NCI-H1092 treated with DMSO at 0.1 percent for 48 hours (cell line): Measurements from ENCODE around the gene ARL15.
A peak's percentile ranks its signal among the peaks of the same experiment; 100 is the strongest.

Experiments
- DNase-seq: peaks from one replicate; lab custom pipeline; 2025; lab: John Stamatoyannopoulos, UW

ARL15 gene

DNA sequence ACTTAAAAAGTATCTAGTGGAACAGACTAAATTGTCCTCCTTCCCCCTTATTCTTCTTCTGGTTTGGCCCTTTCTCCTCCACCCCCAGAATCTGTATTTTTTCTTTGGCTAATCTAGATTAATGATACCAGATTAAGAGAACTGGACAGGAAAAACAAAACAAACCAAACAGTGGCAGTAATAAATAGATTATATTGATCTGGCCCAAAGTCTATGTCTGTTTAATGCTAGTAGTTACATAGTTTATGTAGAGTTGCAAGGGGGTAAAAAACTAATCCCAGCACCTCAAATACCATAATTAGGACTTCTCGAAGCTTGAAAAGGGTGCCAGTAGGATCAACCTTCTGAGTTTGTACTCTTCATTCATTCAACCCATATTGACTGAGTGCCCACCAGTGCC, 104.5 kb downstream of the ARL15 start:
- no peak for DNase-seq

DNA sequence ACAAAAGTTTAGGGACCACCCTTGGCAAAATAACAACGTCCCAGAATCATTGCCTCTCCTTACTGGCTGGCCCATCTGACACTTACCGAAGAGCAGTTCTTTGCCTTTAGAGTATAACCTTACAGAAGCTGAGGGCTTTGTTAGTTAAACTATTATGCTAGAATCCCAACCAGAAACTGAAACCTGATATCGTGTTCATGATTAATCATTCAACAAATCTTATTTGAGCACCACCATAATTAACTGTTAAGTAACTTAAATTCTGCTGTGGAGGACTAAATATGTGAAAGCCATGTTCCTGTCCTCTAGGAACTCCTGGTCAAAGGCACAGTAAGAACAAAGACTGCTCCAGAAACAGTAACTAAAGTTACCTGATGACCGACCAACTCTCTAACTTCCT, 104.9 kb downstream of the ARL15 start:
- DNase-seq: no peak

DNA sequence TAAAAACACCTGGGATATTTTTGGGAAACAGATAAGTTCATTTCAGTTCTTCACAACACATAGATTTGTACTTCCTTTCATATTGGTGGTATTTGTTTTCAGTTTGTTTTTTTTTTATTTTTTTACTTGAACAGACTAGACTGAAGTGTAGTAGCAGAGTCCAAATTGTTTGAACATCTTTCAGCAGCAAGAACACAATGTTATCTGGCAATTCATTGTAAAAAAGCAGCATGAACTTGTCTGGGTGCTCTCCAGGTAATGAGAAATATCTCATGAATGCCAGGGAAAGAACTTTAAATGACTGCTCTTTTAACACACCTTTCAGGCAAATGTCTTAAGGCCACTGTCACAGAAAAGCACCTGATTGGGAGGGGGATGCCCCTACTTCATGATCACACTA, 113.4 kb downstream of the ARL15 start:
- no peak for DNase-seq

DNA sequence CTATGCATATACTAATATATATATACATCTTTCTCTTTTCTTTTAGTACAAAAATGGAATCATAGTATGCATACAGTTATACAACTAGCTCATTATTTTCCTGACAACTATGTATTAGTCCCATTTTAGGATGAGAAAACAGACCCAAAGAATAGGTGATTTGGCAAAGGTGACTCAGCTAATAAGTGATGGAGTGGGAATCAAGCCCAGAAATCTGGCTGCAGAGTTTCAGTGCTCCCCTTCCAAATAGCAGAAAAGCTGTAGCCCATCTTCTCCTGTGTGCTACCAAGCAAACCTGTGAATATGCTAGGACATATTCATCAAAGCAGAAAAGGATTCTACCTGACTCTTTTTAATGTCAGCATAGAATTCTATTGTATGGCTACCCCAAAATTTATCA, 114.7 kb downstream of the ARL15 start:
- DNase-seq: no peak

DNA sequence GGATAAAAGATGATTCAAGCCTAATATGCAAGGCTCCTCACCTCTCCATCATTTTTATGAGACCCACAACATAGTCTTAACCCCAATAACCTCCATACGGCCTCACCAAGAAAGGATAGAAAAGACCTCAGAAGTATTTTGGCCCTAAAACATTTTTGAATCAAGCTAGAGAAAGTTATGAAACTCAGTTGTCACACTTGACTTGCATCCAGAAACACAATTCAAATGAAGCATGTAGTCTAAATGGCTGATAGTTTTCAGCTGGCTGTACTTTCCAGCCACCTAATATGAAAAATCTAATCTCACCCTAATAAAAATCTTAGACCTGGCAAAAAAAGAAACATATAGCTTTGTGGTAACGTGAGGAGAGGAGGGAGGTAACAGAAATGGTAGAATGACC, 116.1 kb downstream of the ARL15 start:
- no peak for DNase-seq

DNA sequence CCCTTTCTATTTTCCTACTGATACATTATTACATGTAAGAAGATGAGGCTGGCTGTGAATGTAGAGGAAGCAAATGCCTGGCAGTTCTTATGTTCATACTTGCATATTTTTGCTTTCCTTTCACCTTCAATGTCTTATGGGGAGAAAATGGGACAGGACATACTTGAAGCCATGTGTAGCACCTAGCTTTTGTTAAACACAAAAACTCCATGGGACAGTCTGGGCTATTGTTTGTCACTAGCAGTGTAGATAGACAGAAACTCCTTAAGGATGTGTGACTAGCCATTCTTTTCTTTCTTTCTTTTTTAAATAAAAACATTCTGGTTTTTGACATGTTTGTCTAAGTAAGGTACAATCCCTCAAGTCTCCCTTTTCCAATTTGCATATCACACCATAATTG, 122.7 kb downstream of the ARL15 start:
- DNase-seq: no peak

DNA sequence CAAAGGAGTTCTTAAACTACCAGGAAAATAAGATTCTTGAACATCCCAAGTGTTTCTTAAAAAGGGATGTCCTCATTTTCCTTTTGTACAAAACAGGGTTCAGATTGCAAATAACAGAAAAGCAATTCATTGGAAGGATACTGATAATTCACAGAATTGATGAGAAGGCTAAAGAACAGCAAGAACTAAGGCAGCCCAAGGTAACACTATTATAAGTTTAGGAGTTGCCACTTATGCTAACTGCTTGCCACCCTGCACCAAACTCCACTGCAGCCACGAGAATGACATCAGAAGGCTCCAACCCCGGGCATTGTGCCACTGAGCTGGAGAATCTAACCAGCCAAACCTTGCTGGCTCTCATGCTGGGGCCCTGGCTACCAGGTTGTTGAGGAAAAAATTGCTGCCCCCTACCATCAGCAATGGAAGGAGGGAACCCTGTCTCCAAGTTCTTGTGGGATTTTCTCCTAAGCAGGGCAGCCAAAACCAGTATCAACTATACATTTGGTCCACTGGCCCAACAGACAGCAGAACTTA, 123.4 kb downstream of the ARL15 start:
- no peak for DNase-seq

DNA sequence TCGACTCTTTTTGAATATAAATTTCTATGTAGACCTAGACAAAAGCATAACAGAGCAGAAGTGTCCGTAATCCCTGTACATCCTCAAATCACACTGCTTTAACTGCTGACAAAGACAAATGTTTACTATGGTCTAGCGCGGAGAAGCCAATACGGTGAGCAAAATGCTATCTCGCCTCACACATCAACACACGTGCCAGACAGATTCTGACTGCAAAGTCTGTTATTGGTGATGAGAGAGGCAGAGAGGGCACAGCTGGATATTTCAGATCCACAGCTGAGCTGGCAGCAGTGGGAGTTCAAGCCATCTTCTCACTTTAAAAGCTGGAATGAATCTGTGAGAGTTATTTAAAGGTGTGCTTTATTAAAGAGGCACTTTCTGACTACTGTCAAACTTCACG, 124.3 kb downstream of the ARL15 start:
- no peak for DNase-seq

DNA sequence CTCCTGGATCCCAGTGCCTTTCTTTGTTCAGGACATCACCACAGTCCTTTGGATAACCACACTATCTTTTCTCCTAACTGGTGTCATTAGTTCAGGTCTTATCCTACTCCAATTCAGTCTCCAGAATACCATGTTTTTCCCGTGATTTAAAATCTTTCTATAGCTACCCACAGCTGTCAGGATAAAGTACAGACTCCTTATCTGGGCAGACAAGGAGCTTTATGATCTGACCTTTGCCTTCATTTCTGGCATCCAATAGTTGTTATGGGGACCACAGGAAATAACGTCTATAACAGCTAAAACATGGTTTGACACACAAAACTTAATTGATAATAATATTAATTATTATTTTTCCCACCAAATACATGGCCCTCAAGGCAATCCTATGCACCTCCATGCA, 125.6 kb downstream of the ARL15 start:
- DNase-seq: no peak

DNA sequence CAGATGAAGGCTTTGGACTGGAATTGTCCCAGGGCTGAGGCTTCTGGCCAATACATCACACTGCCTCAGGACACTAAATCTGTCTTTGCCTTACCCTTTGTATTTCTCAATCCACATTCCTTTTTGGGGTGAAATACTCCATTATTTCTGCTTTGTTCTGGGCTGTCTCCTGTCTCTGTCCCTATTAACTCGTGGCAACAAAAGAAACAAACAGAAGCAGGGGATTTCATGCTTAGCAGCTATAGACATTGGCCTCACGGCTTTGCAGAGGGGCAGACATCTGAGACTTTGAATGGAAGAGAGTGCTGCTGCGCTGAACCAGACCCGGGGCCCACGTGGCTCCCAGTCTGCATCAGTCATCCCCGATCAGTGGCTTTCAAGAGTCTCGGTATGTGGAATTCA, 129.7 kb downstream of the ARL15 start:
- DNase-seq: no peak

DNA sequence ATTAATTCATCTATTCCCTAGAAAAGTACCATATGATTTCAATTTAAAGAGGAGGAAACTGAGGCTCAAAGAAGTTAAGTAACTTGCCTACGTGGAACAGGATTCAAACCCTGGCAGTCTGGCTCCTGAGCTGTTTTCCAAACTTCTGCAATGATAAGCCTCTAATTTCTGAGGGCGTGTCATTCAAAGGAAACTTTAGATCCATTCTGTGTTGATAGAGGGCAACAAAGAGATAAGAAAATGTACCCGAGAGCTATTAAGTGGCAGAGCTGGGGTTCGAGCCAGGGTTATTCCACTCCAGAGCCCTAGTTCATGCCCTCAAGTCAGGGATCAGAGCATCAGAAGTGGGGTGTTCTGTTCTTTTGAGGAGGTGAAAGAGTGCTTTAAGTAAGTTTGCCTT, 131.4 kb downstream of the ARL15 start:
- no peak for DNase-seq

DNA sequence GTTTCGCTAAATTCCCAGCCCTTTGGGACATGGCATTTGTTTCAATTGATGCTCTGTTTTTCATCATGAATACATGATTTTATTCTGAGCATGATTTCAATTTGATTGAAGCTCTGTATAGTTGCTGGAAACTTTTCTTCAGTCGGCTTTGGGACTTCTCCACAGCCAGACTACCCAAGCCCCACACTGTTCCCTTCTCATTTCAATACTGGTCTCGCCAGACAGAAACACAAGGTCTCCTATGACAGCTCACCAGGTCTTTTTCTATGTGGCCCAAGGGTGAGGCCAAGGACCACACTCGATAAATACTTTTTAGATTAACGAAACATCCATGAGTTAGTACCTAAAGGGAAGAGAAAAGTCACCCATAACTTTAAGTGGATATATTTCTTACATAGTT, 132.2 kb downstream of the ARL15 start:
- no peak for DNase-seq

DNA sequence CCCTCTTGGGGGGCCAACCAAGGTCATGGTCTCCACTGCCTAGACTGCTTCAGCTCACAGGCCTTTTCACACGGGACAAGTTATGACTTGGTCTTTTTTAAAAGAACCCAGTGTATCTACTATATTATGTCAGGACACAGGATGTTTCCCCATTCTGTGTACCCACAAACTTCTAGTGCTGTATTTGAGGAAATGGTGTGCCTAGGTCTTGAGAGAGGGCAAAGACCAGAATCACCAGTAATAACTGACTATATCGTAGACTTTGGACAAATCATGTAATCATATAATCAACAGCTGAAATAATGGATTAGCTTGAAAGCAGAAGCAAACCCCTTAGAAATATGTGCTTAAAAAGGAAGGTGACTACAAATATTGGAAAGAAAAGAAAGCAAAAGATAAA, 133.3 kb downstream of the ARL15 start:
- DNase-seq: no peak

DNA sequence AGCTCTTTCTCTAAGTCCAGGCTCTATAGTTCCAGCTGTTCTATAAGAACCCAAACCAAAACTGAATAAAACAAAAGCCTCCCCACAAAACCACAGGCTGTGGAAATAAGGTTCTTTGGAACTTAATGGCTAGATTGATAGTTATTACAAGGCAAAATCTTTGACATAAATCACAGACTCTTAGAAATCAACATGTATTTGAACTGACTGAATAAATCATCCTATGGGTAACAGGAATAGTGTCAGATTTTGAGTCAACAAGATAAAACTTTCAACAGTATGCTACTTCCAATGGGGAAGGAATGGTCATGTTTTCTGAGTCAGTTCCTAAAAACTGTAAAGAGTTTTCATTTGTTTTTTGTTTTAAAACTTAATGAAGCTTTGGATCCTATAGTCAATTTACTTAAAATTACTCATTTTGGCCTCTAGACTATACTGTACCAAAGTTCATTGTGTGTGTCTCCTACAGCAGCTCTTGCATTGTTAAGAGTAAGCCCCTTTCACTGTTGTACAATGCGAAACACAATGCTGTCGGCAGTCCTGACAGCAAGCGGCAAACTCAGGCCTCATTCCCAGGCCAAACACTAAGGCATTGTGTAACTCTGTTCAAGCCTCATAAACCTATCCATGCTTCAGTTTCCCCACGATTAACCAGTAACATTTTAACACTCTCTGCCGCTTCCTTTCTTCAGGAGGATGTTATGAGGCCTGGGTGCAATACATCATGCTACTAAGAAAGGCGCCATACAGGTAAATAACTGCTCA, 134.1 kb downstream of the ARL15 start:
- no peak for DNase-seq

DNA sequence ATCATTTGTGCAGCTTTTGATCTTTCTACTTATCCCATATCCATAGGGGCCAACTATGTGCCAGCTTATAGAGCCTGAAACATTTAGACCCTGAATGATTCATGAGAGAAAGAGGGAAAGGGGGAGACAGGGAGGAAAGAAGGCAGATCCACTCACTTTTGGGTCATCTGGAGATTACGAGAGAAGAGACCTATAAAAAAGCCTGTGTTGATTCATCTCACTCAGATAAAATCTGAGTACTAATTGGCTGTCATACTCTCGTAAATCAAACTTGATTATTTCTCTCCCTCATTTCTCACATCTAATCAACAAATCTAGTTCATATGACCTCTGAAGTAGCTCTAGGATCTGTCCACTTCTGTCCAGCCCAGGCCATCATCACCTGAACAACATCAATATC, 137.1 kb downstream of the ARL15 start:
- no peak for DNase-seq

DNA sequence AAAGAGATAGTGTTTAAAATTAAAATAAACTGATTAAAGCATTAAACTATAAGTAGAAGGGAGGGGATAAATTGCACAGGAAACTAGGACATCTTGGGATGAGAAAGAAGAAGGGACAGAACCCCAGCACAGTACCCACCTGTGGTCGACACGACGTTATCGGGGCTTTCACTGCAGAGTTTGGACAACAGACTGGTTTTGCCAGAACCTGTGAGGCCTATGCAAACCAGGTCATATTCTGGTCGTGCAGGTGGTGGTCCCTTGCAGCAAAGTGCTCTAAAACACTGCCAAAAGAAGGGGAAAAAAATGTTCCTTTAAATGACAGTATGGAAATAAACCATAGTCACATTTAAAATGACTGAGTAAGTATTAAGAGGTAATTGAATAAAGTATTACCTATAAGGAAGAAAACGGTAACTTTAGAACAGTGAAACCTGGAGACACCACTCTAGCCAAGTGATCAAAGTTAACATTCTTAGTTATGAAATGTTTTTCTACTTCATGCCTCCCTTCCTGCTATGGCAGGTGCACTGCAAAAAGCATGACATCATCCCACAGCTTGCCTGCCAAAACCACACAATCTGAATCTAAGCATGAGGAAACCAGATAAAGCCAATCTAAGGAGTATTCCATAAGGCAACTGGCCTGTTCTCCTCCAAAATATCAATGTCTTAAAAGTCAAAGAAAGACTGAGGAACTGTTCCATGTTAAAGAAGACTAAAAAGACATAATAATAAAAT, 138.6 kb downstream of the ARL15 start:
- no peak for DNase-seq

DNA sequence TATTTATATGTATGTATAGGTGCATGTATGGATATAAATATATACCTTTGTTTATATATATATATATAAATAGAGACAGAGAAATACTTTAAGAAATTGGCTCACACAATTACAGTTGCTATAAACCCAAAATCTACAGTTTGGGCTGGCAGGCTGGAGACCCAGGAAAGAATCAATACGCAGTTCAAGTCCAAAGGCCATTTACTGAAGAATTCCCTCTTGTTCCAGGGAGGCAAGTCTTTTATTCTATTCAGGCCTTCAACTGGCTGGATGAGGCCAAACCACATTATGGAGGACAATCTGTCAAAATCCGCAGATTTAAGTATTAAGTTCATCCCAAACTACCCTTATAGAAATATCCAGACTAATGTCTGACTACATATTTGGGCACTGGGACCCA, 144.7 kb downstream of the ARL15 start:
- no peak for DNase-seq

DNA sequence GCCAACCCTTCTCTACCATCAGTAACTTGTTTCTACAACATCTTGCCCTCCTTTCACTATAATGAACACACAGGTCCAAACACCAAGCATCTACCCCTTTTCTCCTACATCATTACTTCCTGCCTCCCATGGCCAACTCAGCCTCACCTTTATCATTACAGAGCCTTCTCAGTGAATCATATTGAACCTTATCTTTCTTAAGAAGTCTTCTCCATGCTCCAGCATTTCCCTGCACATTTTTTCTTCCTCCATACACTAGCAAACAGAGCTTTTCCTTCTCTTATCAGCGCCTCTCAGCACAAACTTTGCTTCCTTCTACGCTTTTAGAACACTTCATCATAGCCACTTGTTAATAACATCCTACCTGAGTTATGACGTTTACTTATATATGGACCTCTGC, 148.2 kb downstream of the ARL15 start:
- no peak for DNase-seq

DNA sequence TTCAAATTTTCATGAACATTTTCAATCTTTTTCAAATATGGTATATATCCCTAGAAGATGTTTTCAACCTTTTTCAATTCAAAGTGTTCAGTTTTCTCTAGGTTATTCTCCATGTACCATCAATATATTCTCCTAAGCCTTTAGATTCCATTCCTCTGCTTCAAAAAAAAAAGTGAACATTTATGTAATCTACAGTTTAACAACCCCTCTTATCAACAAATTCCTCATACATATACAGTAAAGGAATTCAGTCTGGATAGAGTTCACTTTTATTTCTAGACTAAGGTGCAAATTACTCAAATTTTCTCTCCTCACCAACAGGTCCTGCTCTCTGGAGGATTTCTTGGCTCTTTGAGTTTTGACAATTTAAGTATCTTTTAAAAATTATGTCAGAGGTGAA, 150.0 kb downstream of the ARL15 start:
- no peak for DNase-seq

DNA sequence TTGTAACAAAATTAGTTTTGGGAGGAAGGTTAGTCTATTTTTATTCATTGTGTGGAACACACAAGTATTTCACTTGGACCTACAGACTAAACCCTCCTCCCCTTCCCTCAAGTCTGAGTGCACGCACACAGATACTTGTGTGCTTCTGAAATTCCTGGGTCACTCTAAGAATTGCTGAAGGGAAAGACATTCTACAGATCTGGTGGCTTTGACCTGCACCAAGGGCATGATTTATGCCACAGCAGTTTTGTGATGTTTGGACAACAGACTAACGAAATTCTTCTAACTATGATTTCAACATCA, 150.5 kb downstream of the ARL15 start:
- DNase-seq: no peak

DNA sequence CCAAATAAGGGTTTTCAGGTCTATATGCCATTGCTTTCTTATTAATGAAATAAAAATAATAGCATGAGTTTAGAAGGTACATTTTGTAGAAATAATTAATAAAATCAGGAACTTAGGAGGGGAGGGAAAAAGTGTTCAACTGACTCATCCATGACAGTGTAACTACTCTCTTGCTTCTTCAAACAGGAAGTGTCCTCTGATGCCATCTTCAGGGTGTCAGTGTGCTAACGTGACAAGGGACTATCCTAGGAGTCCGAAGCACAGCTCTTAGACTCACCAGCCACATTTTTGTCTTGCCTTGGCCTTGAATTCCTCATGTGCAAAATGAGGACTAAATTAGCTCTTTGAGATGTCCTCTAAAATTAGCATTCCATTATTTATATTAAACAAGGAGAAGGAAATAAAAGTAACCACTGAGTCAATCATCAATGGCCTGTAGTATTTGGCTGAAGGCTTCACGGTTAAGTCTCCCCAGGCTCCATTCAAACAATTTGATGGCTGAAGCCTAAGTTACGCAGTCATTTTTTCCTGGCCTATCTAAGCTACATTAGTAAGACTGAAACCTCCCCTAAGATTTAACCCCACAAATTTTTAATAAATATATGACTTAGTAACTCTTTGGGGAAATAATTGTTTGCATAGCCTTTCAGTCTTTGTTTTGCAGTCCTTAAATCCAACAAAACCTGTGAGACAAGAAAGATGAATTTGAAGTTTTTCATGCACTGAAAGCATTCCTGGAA, 151.1 kb downstream of the ARL15 start:
- DNase-seq: no peak

DNA sequence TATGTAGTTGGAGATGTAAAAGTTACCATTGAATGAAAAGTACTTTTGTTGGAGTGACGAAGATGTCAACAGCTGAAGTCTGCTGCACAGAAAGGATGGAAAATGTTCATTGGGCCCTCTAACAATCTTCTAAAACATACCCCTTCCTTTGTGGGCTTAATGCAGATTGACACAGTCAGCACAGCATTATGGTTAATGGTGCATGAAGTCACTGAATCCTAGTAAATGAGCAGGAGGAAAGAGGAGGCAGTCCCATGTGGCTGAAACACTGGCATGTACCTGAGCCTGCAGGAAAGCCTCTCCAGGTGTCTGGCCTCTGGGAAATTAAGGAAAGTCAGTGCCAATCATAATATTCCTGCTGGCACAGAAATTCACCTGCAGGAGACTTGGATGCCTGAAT, 153.8 kb downstream of the ARL15 start:
- DNase-seq: peak; percentile 7

DNA sequence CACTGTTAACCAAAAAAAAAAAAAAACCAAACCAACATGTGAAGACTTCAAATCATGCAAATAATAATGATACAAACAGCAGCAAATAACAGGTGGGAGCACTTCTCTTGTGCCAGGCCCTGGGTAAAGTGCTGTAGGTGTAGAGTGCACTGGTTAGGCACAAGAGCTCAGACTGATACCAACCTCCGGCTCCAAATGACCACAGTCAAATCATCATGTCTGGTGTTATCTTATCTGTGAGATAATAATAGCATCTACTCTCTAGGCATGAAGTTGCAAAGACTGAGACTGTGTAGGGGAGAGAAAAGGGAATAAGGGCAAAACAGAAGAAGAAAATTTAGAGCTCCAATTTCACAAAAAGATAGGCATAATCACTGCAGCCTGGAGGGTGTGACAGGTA, 159.5 kb downstream of the ARL15 start:
- DNase-seq: no peak
